ENCODE measurements around the gene RHOA.
"Not testable (repeated sequence)": the region's sequence is repeated elsewhere in the genome, so short reads cannot be mapped to it uniquely, and the experiment has no call there.

GRCh38 chr3:49357443-49358216, 54.1 kb downstream of the RHOA start:
- TF ChIP-seq CTCF (IDR thresholded peaks at IDR 0.05; ENCODE audit: low read depth, low read length); POLR2A (IDR thresholded peaks at IDR 0.05; ENCODE audit: extremely low read depth, insufficient read length): not testable (repeated sequence)
